Upper lobe of left lung (tissue), 6 donors: Measurements from ENCODE around the gene RAB8B. TPM values are rescaled to one million over a fixed set of nuclear protein-coding genes. Genes with fewer than 3 reads are reported as not detected.

Experiments used
- ATAC-seq, 2 donors: fragments of 200-7000 bp; cut with Tn5 transposase; one replicate each; pipeline ENCODE4 v1.9.1; 2022; ENCODE audit warnings: mild to moderate bottlenecking in 2 of 2, moderate library complexity in 2 of 2; ENCODE audit not compliant: low FRiP score in 2 of 2
- DNase-seq, 2 donors: peaks; one replicate each; pipeline ENCODE4 v3.0.0-alpha.2; 2019 to 2020
- H3K27ac ChIP-seq, 4 donors: fragments of 200-600 bp; sonication (generic); one replicate each; pipeline ENCODE4 v1.5.1; 2016 to 2019
- H3K27me3 ChIP-seq, 4 donors: fragments of 200-600 bp; sonication (generic); one replicate each; pipeline ENCODE4 v1.5.1; 2017 to 2019
- H3K36me3 ChIP-seq, 4 donors: fragments of 200-600 bp; sonication (generic); one replicate each; pipeline ENCODE4 v1.5.1; 2016 to 2019
- H3K4me1 ChIP-seq, 4 donors: fragments of 200-600 bp; sonication (generic); one replicate each; pipeline ENCODE4 v1.5.1; 2018 to 2019
- H3K4me3 ChIP-seq, 4 donors: fragments of 200-600 bp; sonication (generic); one replicate each; pipeline ENCODE4 v1.5.1; 2017 to 2019; ENCODE audit warnings: mild to moderate bottlenecking in 2 of 4, moderate library complexity in 1 of 4
- H3K9me3 ChIP-seq, 4 donors: fragments of 200-600 bp; sonication (generic); one replicate each; pipeline ENCODE4 v1.5.1; 2018 to 2019
- CTCF ChIP-seq, 6 experiments: fragments of 450-650 bp in 4 of 6; fragments of 200-600 bp in 2 of 6; sonication (generic) in 2 of 6; IDR thresholded peaks; one replicate each; pipeline ENCODE4 v1.5.1; 2016 to 2019; ENCODE audit warnings: antibody characterized with exemption in 6 of 6
- EP300 ChIP-seq, 4 donors: sonication (generic); formaldehyde crosslinking; IDR thresholded peaks; one replicate each; pipeline ENCODE4 v1.5.1; 2017; ENCODE audit warnings: antibody characterized with exemption in 4 of 4, control low read depth in 2 of 4
- POLR2A ChIP-seq, 4 donors: fragments of 450-650 bp; IDR thresholded peaks; one replicate each; pipeline ENCODE4 v1.5.1; 2016 to 2017; ENCODE audit warnings: antibody characterized with exemption in 4 of 4, mild to moderate bottlenecking in 2 of 4
- POLR2AphosphoS5 ChIP-seq, 2 donors: sonication (generic); formaldehyde crosslinking; IDR thresholded peaks; one replicate each; pipeline ENCODE4 v1.5.1; 2017; ENCODE audit warnings: antibody characterized with exemption in 2 of 2
- WGBS, 2 donors: methylation state at CpG; one replicate each; pipeline ENCODE4 v1.1.5; 2017 to 2018; 5-methylcytosine and 5-hydroxymethylcytosine counted together
- total RNA-seq, 6 donors: library from RNA; depleted of rRNA in 4 of 6; stranded (reverse); fragments of >200 nt in 4 of 6; gene quantifications; one replicate each; pipeline versions ENCODE4 v1.1.0 to v1.2.1, GENCODE V29; 2016 to 2021
- donor health status: DM: no; HTN: no; CAD: no; lungs with moderate emphysema.
- donor health status: DM: no; HTN: yes; CAD: no; lungs with severe emphysema.

The RAB8B gene
- total RNA-seq, 6 donors from 2014 or later, result 10.2 to 54.8 (median 39.2) TPM

GRCh38 chr15:63227689-63228088 is 38.3 kb downstream of the RAB8B start:
- no peak for TF ChIP-seq CTCF (IDR thresholded peaks at IDR 0.05)
- TF ChIP-seq POLR2AphosphoS5 (IDR thresholded peaks at IDR 0.05), result no peak
- no peak for TF ChIP-seq EP300 (IDR thresholded peaks at IDR 0.05)
- TF ChIP-seq POLR2A (IDR thresholded peaks at IDR 0.05), result no peak
- no peak for ATAC-seq
- H3K4me3 ChIP-seq, result no peak overlapping the region
- DNase-seq, result no peak
- H3K9me3 ChIP-seq, result no peaks in the 10 kb centered on the region
- H3K27ac ChIP-seq, result peak overlapping the region in 1 of 4 donors; percentile 14
- H3K4me1 ChIP-seq, result peaks cover 16 to 46% (median 34%) of the 10 kb centered on the region in 4 donors
- no peaks in the 10 kb centered on the region for H3K27me3 ChIP-seq
- WGBS, 2 donors, result 96% methylated on average over 2 of the region's 2 CpGs
- peaks cover 0 to 9% (median 0%) of the 10 kb centered on the region in 4 donors for H3K36me3 ChIP-seq

GRCh38 chr15:63231206-63231605 is 41.8 kb downstream of the RAB8B start:
- TF ChIP-seq CTCF (IDR thresholded peaks at IDR 0.05) (no peak), EP300 (IDR thresholded peaks at IDR 0.05) (no peak), POLR2A (IDR thresholded peaks at IDR 0.05) (no peak), POLR2AphosphoS5 (IDR thresholded peaks at IDR 0.05) (no peak)
- Histone ChIP-seq H3K9me3 (no peaks in the 10 kb centered on the region), H3K4me1 (peaks cover 40 to 66% (median 59%) of the 10 kb centered on the region in 4 donors), H3K36me3 (no peaks in the 10 kb centered on the region), H3K27ac (peak overlapping the region in 2 of 4 donors; percentile 54 to 79), H3K27me3 (no peaks in the 10 kb centered on the region), H3K4me3 (no peak overlapping the region)
- ATAC-seq (no peak), DNase-seq (no peak)
- WGBS, 2 donors, result 92 to 93% methylated on average over 3 of the region's 3 CpGs

- WGBS, 2 donors, result 23 to 31% methylated on average over 1 of the region's 1 CpG
Observed at GRCh38 chr15:63231706-63232105, 42.3 kb downstream of the RAB8B start.

GRCh38 chr15:63232405-63232804 is 43.0 kb downstream of the RAB8B start:
- no peak overlapping the region for H3K4me3 ChIP-seq
- no peaks in the 10 kb centered on the region for H3K27me3 ChIP-seq
- ATAC-seq, result no peak
- 52 to 53% methylated on average over 4 of the region's 4 CpGs for WGBS, 2 donors
- TF ChIP-seq POLR2A (IDR thresholded peaks at IDR 0.05) (no peak), POLR2AphosphoS5 (IDR thresholded peaks at IDR 0.05) (no peak), EP300 (IDR thresholded peaks at IDR 0.05) (no peak), CTCF (IDR thresholded peaks at IDR 0.05) (no peak)
- no peak for DNase-seq
- no peaks in the 10 kb centered on the region for H3K36me3 ChIP-seq
- H3K27ac ChIP-seq, result peak overlapping the region in 2 of 4 donors; percentile 54 to 79
- peaks cover 48 to 66% (median 56%) of the 10 kb centered on the region in 4 donors for H3K4me1 ChIP-seq
- no peaks in the 10 kb centered on the region for H3K9me3 ChIP-seq

More at GRCh38 chr15:63231706-63232105, 42.3 kb downstream of the RAB8B start:
- ATAC-seq, result no peak
- DNase-seq, result no peak
- Histone ChIP-seq H3K27me3 (no peaks in the 10 kb centered on the region), H3K36me3 (no peaks in the 10 kb centered on the region), H3K27ac (peak overlapping the region in 2 of 4 donors; percentile 54 to 79), H3K4me3 (no peak overlapping the region), H3K9me3 (no peaks in the 10 kb centered on the region), H3K4me1 (peaks cover 41 to 66% (median 55%) of the 10 kb centered on the region in 4 donors)
- TF ChIP-seq CTCF (IDR thresholded peaks at IDR 0.05), result no peak
- no peak for TF ChIP-seq EP300 (IDR thresholded peaks at IDR 0.05)
- no peak for TF ChIP-seq POLR2AphosphoS5 (IDR thresholded peaks at IDR 0.05)
- no peak for TF ChIP-seq POLR2A (IDR thresholded peaks at IDR 0.05)

- Histone ChIP-seq H3K4me3 (no peak overlapping the region), H3K27me3 (no peaks in the 10 kb centered on the region), H3K36me3 (no peaks in the 10 kb centered on the region), H3K9me3 (no peaks in the 10 kb centered on the region), H3K27ac (peak overlapping the region in 3 of 4 donors; percentile 21 to 79 (median 75)), H3K4me1 (peaks cover 48 to 65% (median 55%) of the 10 kb centered on the region in 4 donors)
- DNase-seq (no peak), ATAC-seq (no peak)
- TF ChIP-seq POLR2AphosphoS5 (IDR thresholded peaks at IDR 0.05), result no peak
- no peak for TF ChIP-seq POLR2A (IDR thresholded peaks at IDR 0.05)
- TF ChIP-seq EP300 (IDR thresholded peaks at IDR 0.05), result no peak
- no peak for TF ChIP-seq CTCF (IDR thresholded peaks at IDR 0.05)
- WGBS, 2 donors, result 89 to 95% methylated on average over 5 of the region's 5 CpGs
Observed at GRCh38 chr15:63232943-63233342, 43.5 kb downstream of the RAB8B start.
